Bronchial epithelial cell (primary cell): ENCODE results near the gene VPS45. TPM values are rescaled to one million over a fixed set of nuclear protein-coding genes. Genes with fewer than 3 reads are reported as not detected.

Experiments
- DNase-seq: peaks from one replicate; pipeline ENCODE4 v3.0.0-alpha.2; 2010; ENCODE audit warnings: low read depth
- FAIRE-seq: peaks from 2 replicates; lab custom pipeline; 2011; peaks lifted over from hg19 to GRCh38; lab: Jason Lieb, UNC
- H3K27me3 ChIP-seq: 2 replicates; pipeline ENCODE4 v1.5.1; 2011; ENCODE audit warnings: low read length; ENCODE audit not compliant: control insufficient read depth, insufficient read depth
- H3K36me3 ChIP-seq: 2 replicates; pipeline ENCODE4 v1.5.1; 2011; ENCODE audit warnings: low read length; ENCODE audit not compliant: control insufficient read depth, insufficient read depth
- H3K4me3 ChIP-seq: 2 replicates; pipeline ENCODE4 v1.5.1; 2011; ENCODE audit warnings: mild to moderate bottlenecking, low read depth, low read length, control low read depth
- CTCF ChIP-seq: IDR thresholded peaks from 2 replicates; pipeline ENCODE4 v1.5.1; 2011; ENCODE audit warnings: mild to moderate bottlenecking, moderate library complexity, low read length, control low read depth, inconsistent platforms; ENCODE audit not compliant: insufficient read depth, severe bottlenecking
- total RNA-seq: library from RNA; depleted of rRNA; stranded (reverse); fragments of >200 nt; gene quantifications from 2 replicates; pipeline ENCODE4 v1.2.1, GENCODE V29; 2014

Gene VPS45, protein sequence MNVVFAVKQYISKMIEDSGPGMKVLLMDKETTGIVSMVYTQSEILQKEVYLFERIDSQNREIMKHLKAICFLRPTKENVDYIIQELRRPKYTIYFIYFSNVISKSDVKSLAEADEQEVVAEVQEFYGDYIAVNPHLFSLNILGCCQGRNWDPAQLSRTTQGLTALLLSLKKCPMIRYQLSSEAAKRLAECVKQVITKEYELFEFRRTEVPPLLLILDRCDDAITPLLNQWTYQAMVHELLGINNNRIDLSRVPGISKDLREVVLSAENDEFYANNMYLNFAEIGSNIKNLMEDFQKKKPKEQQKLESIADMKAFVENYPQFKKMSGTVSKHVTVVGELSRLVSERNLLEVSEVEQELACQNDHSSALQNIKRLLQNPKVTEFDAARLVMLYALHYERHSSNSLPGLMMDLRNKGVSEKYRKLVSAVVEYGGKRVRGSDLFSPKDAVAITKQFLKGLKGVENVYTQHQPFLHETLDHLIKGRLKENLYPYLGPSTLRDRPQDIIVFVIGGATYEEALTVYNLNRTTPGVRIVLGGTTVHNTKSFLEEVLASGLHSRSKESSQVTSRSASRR
- total RNA-seq, result 21.6 and 29.3 TPM in 2 replicates

DNA sequence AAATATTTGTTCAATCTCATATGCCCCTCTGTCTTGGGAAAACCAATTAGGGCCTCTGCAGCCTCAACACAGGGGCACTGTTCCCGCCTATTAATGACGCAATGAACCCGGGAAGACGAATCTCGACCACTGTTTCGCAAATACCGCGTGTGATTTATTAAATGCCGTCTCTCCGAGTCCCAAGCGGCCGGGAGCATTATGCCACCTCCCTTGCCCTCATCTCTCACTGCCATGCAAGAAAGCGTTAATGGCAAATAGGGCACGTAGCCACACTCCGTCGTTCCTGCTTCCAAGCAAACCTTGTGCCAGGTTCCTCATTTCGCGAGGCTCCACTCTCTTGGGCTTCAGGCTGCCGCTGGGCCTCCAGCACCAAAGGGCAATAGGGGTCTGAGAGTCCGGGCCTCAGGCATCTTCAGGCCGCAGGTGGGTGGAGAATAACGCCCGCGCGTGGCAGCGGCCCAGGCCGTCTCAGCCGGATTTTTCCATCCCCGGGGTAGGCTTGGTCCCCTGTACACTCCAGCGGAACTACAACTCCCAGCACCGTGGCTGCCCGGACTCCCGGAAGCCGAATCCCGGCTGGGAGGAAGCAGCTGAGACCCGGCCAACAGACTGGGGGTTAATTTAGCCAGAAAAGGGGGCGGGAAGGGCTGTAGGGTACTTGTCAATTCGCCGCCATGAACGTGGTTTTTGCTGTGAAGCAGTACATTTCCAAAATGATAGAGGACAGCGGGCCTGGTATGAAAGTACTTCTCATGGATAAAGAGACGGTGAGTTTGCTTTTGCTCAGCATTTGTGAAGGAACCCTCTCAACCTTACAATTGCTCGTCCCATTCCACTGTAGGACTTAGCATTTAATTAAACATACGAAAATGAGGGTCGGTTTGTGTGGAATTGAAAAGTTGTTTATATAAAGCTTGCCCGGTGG, at the start of gene VPS45:
Gene VPS45 (plus strand): TSS at position 593 of the 925 bp plus-strand sequence. CDS start 82 bp downstream, at position 675.
- no peak for FAIRE-seq
- H3K36me3 ChIP-seq, result peaks cover 3% of the 10 kb centered on the region
- peak; percentile 51 for TF ChIP-seq CTCF
- peak within 1 kb of the TSS; percentile 67 for H3K4me3 ChIP-seq
- no peaks in the 10 kb centered on the region for H3K27me3 ChIP-seq
- DNase-seq, result peak; percentile 78

- Histone ChIP-seq H3K27me3 (no peaks in the 10 kb centered on the region), H3K4me3 (no peak overlapping the region), H3K36me3 (no peaks in the 10 kb centered on the region)
- FAIRE-seq (no peak), DNase-seq (no peak)
- no peak for TF ChIP-seq CTCF
Observed at GRCh38 chr1:150018165-150018564, 49.4 kb upstream of the VPS45 start.

DNA sequence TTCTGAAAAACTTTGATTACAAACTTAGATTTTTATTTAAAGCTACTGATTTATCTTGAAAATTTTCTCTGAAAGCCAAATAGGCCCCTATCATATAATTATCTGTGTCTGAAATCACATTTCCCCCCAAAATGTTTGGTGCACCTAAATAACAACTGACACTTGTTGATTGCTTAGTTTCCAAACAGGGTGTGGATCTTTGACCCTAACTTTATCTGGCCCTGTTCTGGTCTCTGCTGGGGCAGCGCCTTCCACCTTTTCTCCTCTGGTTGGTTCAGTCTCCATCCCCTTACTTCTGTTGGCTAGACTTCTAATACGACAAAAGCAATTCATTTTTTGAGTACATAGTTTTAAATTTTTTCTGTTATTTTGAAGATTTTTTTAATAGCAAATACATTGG, 46.9 kb upstream of the VPS45 start:
- DNase-seq (no peak), FAIRE-seq (no peak)
- Histone ChIP-seq H3K27me3 (no peaks in the 10 kb centered on the region), H3K4me3 (no peak overlapping the region), H3K36me3 (no peaks in the 10 kb centered on the region)
- TF ChIP-seq CTCF, result no peak

DNA sequence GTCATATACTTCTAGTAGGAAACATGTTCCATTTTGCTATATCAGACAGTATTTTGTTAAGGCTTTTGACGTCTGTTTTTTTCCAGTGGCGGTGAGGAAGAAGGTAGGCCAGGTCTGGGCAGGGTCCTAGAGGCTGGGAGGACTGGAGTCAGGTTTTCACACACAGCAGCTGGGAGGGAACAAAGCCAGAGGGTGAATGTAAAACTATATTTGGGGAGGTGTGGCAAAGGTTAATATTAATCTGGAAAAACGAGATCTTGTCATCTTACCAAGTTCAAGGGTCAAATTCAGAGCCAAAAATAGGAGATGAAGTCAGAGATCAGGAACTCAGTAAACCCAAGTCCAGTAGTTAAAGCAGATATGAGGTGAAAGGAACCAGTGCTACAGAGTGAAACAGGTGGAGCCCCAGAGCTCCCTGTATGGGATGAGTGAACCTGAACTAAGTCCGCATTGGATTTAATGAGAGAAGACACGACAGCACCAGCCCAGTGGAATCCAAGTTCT, 46.3 kb upstream of the VPS45 start:
- FAIRE-seq (no peak), DNase-seq (no peak)
- Histone ChIP-seq H3K36me3 (no peaks in the 10 kb centered on the region), H3K27me3 (no peaks in the 10 kb centered on the region), H3K4me3 (no peak overlapping the region)
- no peak for TF ChIP-seq CTCF

GRCh38 chr1:150022357-150022756, 45.2 kb upstream of the VPS45 start:
- Histone ChIP-seq H3K4me3 (no peak overlapping the region), H3K27me3 (no peaks in the 10 kb centered on the region), H3K36me3 (no peaks in the 10 kb centered on the region)
- FAIRE-seq (no peak), DNase-seq (no peak)
- no peak for TF ChIP-seq CTCF
